DOHH2 (cell line): ENCODE results near the gene SPART.

ENCODE experiments used
- H3F3A ChIP-seq: fragments of 200-600 bp; sonication (generic), shearing (Covaris generic); 2 replicates; pipeline ENCODE4 v1.6.0; 2016; ENCODE audit warnings: antibody characterized with exemption, mild to moderate bottlenecking; ENCODE audit not compliant: control insufficient read depth, insufficient read depth
- H3K27ac ChIP-seq: fragments of 200-600 bp; sonication (generic); 2 replicates; pipeline ENCODE4 v1.5.1; 2014; ENCODE audit warnings: low read depth, mild to moderate bottlenecking, low read length, moderate library complexity
- H3K27me3 ChIP-seq: fragments of 200-600 bp; sonication (generic); 2 replicates; pipeline ENCODE4 v1.6.1; 2014; ENCODE audit warnings: mild to moderate bottlenecking, low read length, mixed read lengths; ENCODE audit not compliant: control insufficient read depth
- H3K36me3 ChIP-seq: fragments of 200-600 bp; sonication (generic); 2 replicates; pipeline ENCODE4 v1.6.1; 2014; ENCODE audit warnings: mild to moderate bottlenecking, low read length, moderate library complexity, mixed read lengths; ENCODE audit not compliant: control insufficient read depth
- H3K4me1 ChIP-seq: fragments of 200-600 bp; sonication (generic); 2 replicates; pipeline ENCODE4 v1.6.1; 2014; ENCODE audit warnings: mild to moderate bottlenecking, low read length, mixed read lengths; ENCODE audit not compliant: control insufficient read depth
- H3K4me2 ChIP-seq: fragments of 200-600 bp; sonication (generic); 2 replicates; pipeline ENCODE4 v1.6.0; 2014; ENCODE audit warnings: mild to moderate bottlenecking, low read length, moderate library complexity
- H3K4me3 ChIP-seq: fragments of 200-600 bp; sonication (generic); 2 replicates; pipeline ENCODE4 v1.5.1; 2014; ENCODE audit warnings: mild to moderate bottlenecking, low read length, mixed read lengths
- H3K79me2 ChIP-seq: fragments of 200-600 bp; sonication (generic); 2 replicates; pipeline ENCODE4 v1.6.1; 2014; ENCODE audit warnings: mild to moderate bottlenecking, low read length, mixed read lengths; ENCODE audit not compliant: control insufficient read depth
- H3K9me2 ChIP-seq: fragments of 200-600 bp; sonication (generic); replicated peaks from 2 replicates; pipeline ENCODE4 v1.6.1; 2014; ENCODE audit warnings: mild to moderate bottlenecking, low read length, mixed read lengths; ENCODE audit not compliant: control insufficient read depth
- H3K9me3 ChIP-seq: fragments of 200-600 bp; sonication (generic); 2 replicates; pipeline ENCODE4 v1.6.1; 2014; ENCODE audit warnings: antibody characterized with exemption, low read length, mixed read lengths; ENCODE audit not compliant: control insufficient read depth, insufficient read depth
- H4K20me1 ChIP-seq: fragments of 200-600 bp; sonication (generic); 2 replicates; pipeline ENCODE4 v1.6.0; 2014; ENCODE audit warnings: low read depth, mild to moderate bottlenecking, antibody characterized with exemption, low read length, moderate library complexity; ENCODE audit not compliant: control insufficient read depth, insufficient read depth
- EZH2phosphoT487 ChIP-seq: fragments of 200-600 bp; sonication (generic); IDR thresholded peaks from 2 replicates; pipeline ENCODE4 v1.6.1; 2017; ENCODE audit warnings: borderline replicate concordance, mild to moderate bottlenecking, antibody characterized with exemption, low read length, moderate library complexity, mixed read lengths
- TF ChIP-seq, protein P1 (sequence below): fragments of 200-600 bp; sonication (generic); IDR thresholded peaks from one replicate; pipeline ENCODE4 v1.5.1; 2014; ENCODE audit warnings: antibody characterized with exemption, mild to moderate bottlenecking, low read depth, low read length; ENCODE audit not compliant: poor library complexity, severe bottlenecking

SPART gene

DNA sequence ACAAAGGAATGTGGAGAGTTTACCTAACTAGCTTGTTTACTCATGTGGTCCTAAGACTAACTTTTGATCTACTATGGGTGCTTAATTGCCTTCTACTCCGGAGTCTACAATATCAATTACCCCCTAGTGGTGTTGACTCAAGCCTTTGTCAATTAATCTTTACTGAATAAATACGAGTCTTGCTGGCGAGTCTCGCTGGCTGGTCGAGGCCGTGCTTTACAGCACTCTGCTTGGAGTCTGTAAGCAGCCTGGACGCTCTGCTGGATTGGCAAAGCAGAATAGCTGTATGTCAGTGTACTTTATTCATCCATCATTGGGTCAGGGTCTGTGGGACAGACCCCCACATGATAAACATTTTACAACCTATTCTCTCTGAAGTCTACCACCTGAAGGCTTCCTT is 9.9 kb upstream of the SPART start:
- Histone ChIP-seq H3K4me3 (no peak overlapping the region), H3K27me3 (no peaks in the 10 kb centered on the region), H4K20me1 (no peaks in the 10 kb centered on the region), H3K36me3 (no peaks in the 10 kb centered on the region), H3K9me2 (no peaks in the 10 kb centered on the region), H3F3A (no peaks in the 10 kb centered on the region), H3K4me1 (no peaks in the 10 kb centered on the region), H3K4me2 (no peak overlapping the region), H3K27ac (no peak overlapping the region), H3K79me2 (no peaks in the 10 kb centered on the region), H3K9me3 (no peaks in the 10 kb centered on the region)
- no peak for TF ChIP-seq EZH2phosphoT487
- TF ChIP-seq, protein P1, sequence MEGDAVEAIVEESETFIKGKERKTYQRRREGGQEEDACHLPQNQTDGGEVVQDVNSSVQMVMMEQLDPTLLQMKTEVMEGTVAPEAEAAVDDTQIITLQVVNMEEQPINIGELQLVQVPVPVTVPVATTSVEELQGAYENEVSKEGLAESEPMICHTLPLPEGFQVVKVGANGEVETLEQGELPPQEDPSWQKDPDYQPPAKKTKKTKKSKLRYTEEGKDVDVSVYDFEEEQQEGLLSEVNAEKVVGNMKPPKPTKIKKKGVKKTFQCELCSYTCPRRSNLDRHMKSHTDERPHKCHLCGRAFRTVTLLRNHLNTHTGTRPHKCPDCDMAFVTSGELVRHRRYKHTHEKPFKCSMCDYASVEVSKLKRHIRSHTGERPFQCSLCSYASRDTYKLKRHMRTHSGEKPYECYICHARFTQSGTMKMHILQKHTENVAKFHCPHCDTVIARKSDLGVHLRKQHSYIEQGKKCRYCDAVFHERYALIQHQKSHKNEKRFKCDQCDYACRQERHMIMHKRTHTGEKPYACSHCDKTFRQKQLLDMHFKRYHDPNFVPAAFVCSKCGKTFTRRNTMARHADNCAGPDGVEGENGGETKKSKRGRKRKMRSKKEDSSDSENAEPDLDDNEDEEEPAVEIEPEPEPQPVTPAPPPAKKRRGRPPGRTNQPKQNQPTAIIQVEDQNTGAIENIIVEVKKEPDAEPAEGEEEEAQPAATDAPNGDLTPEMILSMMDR, result no peak

DNA sequence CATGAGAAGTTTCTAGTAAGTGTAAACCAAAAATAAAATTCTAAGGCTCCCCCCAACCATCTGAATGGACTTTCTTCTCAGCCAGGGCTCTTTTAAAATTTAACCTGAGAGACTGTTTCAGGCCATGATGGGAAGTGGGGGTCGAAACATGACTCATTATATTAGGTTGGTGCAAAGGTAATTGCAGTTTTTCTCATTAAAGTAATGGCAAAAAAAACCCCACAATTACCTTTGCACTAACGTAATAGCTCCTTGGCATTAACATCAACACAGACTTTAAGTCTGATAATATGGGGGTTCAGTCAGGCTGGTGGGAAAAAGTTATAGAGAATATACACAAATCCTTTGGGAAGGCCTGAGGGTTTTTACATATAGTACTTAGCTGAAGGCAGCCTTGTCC is 9.4 kb upstream of the SPART start:
- H3K4me2 ChIP-seq, result no peak overlapping the region
- no peaks in the 10 kb centered on the region for H3K9me2 ChIP-seq
- no peak overlapping the region for H3K4me3 ChIP-seq
- no peaks in the 10 kb centered on the region for H3K4me1 ChIP-seq
- no peaks in the 10 kb centered on the region for H3F3A ChIP-seq
- no peaks in the 10 kb centered on the region for H3K79me2 ChIP-seq
- H4K20me1 ChIP-seq, result no peaks in the 10 kb centered on the region
- no peaks in the 10 kb centered on the region for H3K27me3 ChIP-seq
- H3K36me3 ChIP-seq, result no peaks in the 10 kb centered on the region
- no peak overlapping the region for H3K27ac ChIP-seq
- no peaks in the 10 kb centered on the region for H3K9me3 ChIP-seq
- TF ChIP-seq, protein P1, result no peak
- no peak for TF ChIP-seq EZH2phosphoT487

DNA sequence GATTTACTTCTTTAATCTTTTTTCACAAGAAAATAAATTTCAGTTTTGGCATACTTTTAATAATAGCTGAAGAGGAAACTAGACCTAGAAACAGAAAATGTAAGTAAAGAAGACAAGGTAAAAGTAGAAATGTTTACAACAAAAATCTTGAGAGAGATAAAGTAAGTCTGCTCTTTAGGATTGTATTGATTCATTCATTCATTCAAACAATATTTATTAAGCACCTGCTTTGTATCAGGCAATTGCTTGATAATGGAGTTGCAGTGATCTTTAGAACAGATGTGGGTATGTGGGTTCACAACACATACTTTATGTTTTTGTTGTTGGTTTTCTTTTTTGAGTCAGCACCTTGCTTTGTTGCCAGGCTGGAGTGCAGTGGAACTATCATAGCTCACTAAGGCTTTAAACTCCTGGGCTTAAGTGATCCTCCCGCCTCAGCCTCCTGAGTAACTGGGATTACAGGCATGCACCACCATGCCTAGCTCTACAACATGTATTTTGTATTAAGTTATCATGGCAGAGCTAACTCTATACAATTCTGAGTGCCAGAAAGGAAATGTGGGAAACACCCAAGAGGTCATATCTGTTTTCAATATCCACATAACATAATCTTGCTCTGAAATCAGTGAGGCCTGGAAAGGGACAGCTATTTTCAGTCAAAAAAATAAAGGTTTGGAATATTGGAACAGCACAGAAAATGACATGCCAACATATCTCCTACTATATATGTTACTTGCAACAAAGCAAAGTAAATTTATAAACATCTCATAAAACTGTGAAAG is 8.8 kb upstream of the SPART start:
- no peaks in the 10 kb centered on the region for H3K4me1 ChIP-seq
- H3F3A ChIP-seq, result no peaks in the 10 kb centered on the region
- H3K79me2 ChIP-seq, result no peaks in the 10 kb centered on the region
- H3K9me3 ChIP-seq, result no peaks in the 10 kb centered on the region
- H4K20me1 ChIP-seq, result no peaks in the 10 kb centered on the region
- H3K27ac ChIP-seq, result no peak overlapping the region
- H3K4me2 ChIP-seq, result no peak overlapping the region
- no peaks in the 10 kb centered on the region for H3K9me2 ChIP-seq
- no peaks in the 10 kb centered on the region for H3K36me3 ChIP-seq
- H3K4me3 ChIP-seq, result no peak overlapping the region
- TF ChIP-seq, protein P1, result no peak
- no peak for TF ChIP-seq EZH2phosphoT487
- H3K27me3 ChIP-seq, result no peaks in the 10 kb centered on the region
